Endodermal cell (in vitro differentiated cells): ENCODE data around the gene C1orf167. TPM values are rescaled to one million over a fixed set of nuclear protein-coding genes. Genes with fewer than 3 reads are reported as not detected.

Experiments used
- DNase-seq: peaks from one replicate; pipeline ENCODE4 v3.0.0-alpha.2; 2017
- H3K27ac ChIP-seq: 2 replicates; pipeline ENCODE4 v1.5.1; 2013; ENCODE audit warnings: mild to moderate bottlenecking, low read depth, low read length, moderate library complexity
- H3K27me3 ChIP-seq: 2 replicates; pipeline ENCODE4 v1.6.1; 2013; ENCODE audit warnings: mild to moderate bottlenecking, low read length, moderate library complexity; ENCODE audit not compliant: insufficient read depth, control insufficient read depth, poor library complexity, severe bottlenecking
- H3K36me3 ChIP-seq: 2 replicates; pipeline ENCODE4 v1.7.0; 2013; ENCODE audit warnings: mild to moderate bottlenecking, low read length, moderate library complexity; ENCODE audit not compliant: control insufficient read depth, insufficient read depth
- H3K4me1 ChIP-seq: one replicate; pipeline ENCODE4 v1.7.0; 2013; ENCODE audit warnings: low read length; ENCODE audit not compliant: control insufficient read depth, insufficient read depth
- H3K4me3 ChIP-seq: 2 replicates; pipeline ENCODE4 v1.5.1; 2013; ENCODE audit warnings: mild to moderate bottlenecking, low read length, moderate library complexity
- H3K9ac ChIP-seq: 2 replicates; pipeline ENCODE4 v1.6.1; 2013; ENCODE audit warnings: mild to moderate bottlenecking, low read length, moderate library complexity; ENCODE audit not compliant: poor library complexity, severe bottlenecking; ENCODE audit errors: extremely low read depth
- H3K9me3 ChIP-seq: 2 replicates; pipeline ENCODE4 v1.6.1; 2013; ENCODE audit warnings: mild to moderate bottlenecking, low read length, moderate library complexity; ENCODE audit not compliant: control insufficient read depth
- H3K27ac Mint-ChIP-seq: 2 replicates; pipeline ENCODE4 v1.8.0; 2020; ENCODE audit warnings: mixed read lengths
- H3K27me3 Mint-ChIP-seq: 2 replicates; pipeline ENCODE4 v1.8.0; 2021; ENCODE audit warnings: mild to moderate bottlenecking, mixed read lengths; ENCODE audit not compliant: insufficient read depth
- H3K36me3 Mint-ChIP-seq: 2 replicates; pipeline ENCODE4 v1.8.0; 2020; ENCODE audit warnings: low read depth, mixed read lengths
- H3K4me1 Mint-ChIP-seq: 2 replicates; pipeline ENCODE4 v1.8.0; 2020; ENCODE audit warnings: mixed read lengths
- H3K4me3 Mint-ChIP-seq: 2 replicates; pipeline ENCODE4 v1.8.0; 2020; ENCODE audit warnings: mild to moderate bottlenecking, moderate library complexity, mixed read lengths
- H3K9me3 Mint-ChIP-seq: 2 replicates; pipeline ENCODE4 v1.8.0; 2020; ENCODE audit warnings: mild to moderate bottlenecking, mixed read lengths
- CTCF ChIP-seq: fragments of 200-600 bp; sonication (generic); conservative IDR thresholded peaks from 2 replicates; pipeline ENCODE4 v1.5.0; 2021; ENCODE audit warnings: antibody characterized with exemption, mild to moderate bottlenecking
- WGBS, 2 experiments: methylation state at CpG; one replicate each; pipeline versions ENCODE4 v1.1.5 to v1.1.7; 2013; ENCODE audit warnings: missing lambda C conversion rate in 2 of 2, mixed read lengths in 1 of 2; ENCODE audit not compliant: insufficient coverage in 1 of 2, insufficient read length in 1 of 2; 5-methylcytosine and 5-hydroxymethylcytosine counted together
- total RNA-seq, 2 donors: library from RNA; stranded (reverse); fragmentation: NEBNext Ultra II Directional in 1 of 2; extraction: Animal tissue kit (Norgen Biotek cat#: 25700) in 1 of 2; gene quantifications; 2 replicates in 1 of 2; 3 replicates in 1 of 2; pipeline ENCODE4 v1.2.1, GENCODE V29; 2021

Gene C1orf167
- total RNA-seq, 2 donors from 2014 or later: 0.95 to 1.4 TPM

GRCh38 chr1:11725616-11726015, 36.4 kb upstream of the C1orf167 start:
- Histone ChIP-seq H3K4me3 (no peak overlapping the region), H3K4me1 (no peaks in the 10 kb centered on the region), H3K9ac (no peak overlapping the region), H3K9me3 (no peaks in the 10 kb centered on the region), H3K36me3 (no peaks in the 10 kb centered on the region), H3K27ac (no peak overlapping the region), H3K27me3 (no peaks in the 10 kb centered on the region)
- Mint-ChIP-seq H3K9me3 (no peaks in the 10 kb centered on the region), H3K4me3 (no peak overlapping the region), H3K4me1 (peaks cover 23% of the 10 kb centered on the region), H3K27ac (peak overlapping the region; percentile 48), H3K36me3 (no peaks in the 10 kb centered on the region), H3K27me3 (no peaks in the 10 kb centered on the region)
- TF ChIP-seq CTCF: no peak
- DNase-seq: no peak
- WGBS, 2 experiments: 61 to 81% methylated on average over 4 to 5 of the region's 5 CpGs

- Mint-ChIP-seq H3K9me3 (no peaks in the 10 kb centered on the region), H3K27ac (no peak overlapping the region), H3K27me3 (no peaks in the 10 kb centered on the region), H3K4me3 (no peak overlapping the region), H3K36me3 (no peaks in the 10 kb centered on the region), H3K4me1 (peaks cover 30% of the 10 kb centered on the region)
- no peak for TF ChIP-seq CTCF
- H3K4me3 ChIP-seq: no peak overlapping the region
- H3K27me3 ChIP-seq: no peaks in the 10 kb centered on the region
- no peak for DNase-seq
- no peaks in the 10 kb centered on the region for H3K4me1 ChIP-seq
- H3K9ac ChIP-seq: no peak overlapping the region
- no peak overlapping the region for H3K27ac ChIP-seq
- no peaks in the 10 kb centered on the region for H3K9me3 ChIP-seq
- WGBS, 2 experiments: 95 to 100% methylated on average over 2 to 4 of the region's 4 CpGs
- no peaks in the 10 kb centered on the region for H3K36me3 ChIP-seq
These were observed 34.9 kb upstream of the C1orf167 start for GRCh38 chr1:11727119-11727518.

- no peak for TF ChIP-seq CTCF
- WGBS, 2 experiments: 96 to 100% methylated on average over 4 of the region's 4 CpGs
- Histone ChIP-seq H3K4me1 (no peaks in the 10 kb centered on the region), H3K4me3 (no peak overlapping the region), H3K36me3 (no peaks in the 10 kb centered on the region), H3K9me3 (no peaks in the 10 kb centered on the region), H3K9ac (no peak overlapping the region), H3K27ac (no peak overlapping the region), H3K27me3 (no peaks in the 10 kb centered on the region)
- H3K27ac Mint-ChIP-seq: no peak overlapping the region
- no peaks in the 10 kb centered on the region for H3K9me3 Mint-ChIP-seq
- peaks cover 30% of the 10 kb centered on the region for H3K4me1 Mint-ChIP-seq
- H3K36me3 Mint-ChIP-seq: no peaks in the 10 kb centered on the region
- H3K27me3 Mint-ChIP-seq: no peaks in the 10 kb centered on the region
- no peak overlapping the region for H3K4me3 Mint-ChIP-seq
- no peak for DNase-seq
These were observed 33.7 kb upstream of the C1orf167 start for GRCh38 chr1:11728126-11728806.
